HUES48 (cell line): ENCODE data around the gene COL8A2.

ENCODE experiments used
- H3K27ac ChIP-seq: one replicate; pipeline ENCODE4 v1.7.0; 2013; ENCODE audit warnings: low read depth, low read length, inconsistent platforms
- H3K27me3 ChIP-seq: 2 replicates; pipeline ENCODE4 v1.6.1; 2013; ENCODE audit warnings: mild to moderate bottlenecking, low read length; ENCODE audit not compliant: control insufficient read depth, insufficient read depth
- H3K36me3 ChIP-seq: 2 replicates; pipeline ENCODE4 v1.6.1; 2013; ENCODE audit warnings: low read length; ENCODE audit not compliant: control insufficient read depth, insufficient read depth
- H3K4me1 ChIP-seq: 2 replicates; pipeline ENCODE4 v1.6.1; 2013; ENCODE audit warnings: mild to moderate bottlenecking, low read length; ENCODE audit not compliant: control insufficient read depth, insufficient read depth
- H3K4me3 ChIP-seq: 2 replicates; pipeline ENCODE4 v1.5.1; 2013; ENCODE audit warnings: mild to moderate bottlenecking, low read depth, low read length
- H3K9ac ChIP-seq: 2 replicates; pipeline ENCODE4 v1.6.1; 2013; ENCODE audit warnings: mild to moderate bottlenecking, low read depth, low read length, moderate library complexity
- H3K9me3 ChIP-seq: 2 replicates; pipeline ENCODE4 v1.6.1; 2013; ENCODE audit warnings: low read length; ENCODE audit not compliant: control insufficient read depth, insufficient read depth

COL8A2 gene

GRCh38 chr1:36149237-36149972 lies 24.4 kb upstream of the COL8A2 start, which contains the start of gene TRAPPC3:
TRAPPC3 (minus strand) TSS chr1:36149486; CDS start chr1:36149378, 108 bp downstream.
- Histone ChIP-seq H3K36me3 (peaks cover 2% of the 10 kb centered on the region; the same call in 1 of the 2 replicates), H3K9ac (peak within 1 kb of the TSS; percentile 80), H3K4me1 (peaks cover 22% of the 10 kb centered on the region), H3K27ac (peak within 1 kb of the TSS; percentile 90), H3K27me3 (peaks cover 25% of the 10 kb centered on the region), H3K9me3 (no peaks in the 10 kb centered on the region), H3K4me3 (peak within 1 kb of the TSS; percentile 81)

DNA sequence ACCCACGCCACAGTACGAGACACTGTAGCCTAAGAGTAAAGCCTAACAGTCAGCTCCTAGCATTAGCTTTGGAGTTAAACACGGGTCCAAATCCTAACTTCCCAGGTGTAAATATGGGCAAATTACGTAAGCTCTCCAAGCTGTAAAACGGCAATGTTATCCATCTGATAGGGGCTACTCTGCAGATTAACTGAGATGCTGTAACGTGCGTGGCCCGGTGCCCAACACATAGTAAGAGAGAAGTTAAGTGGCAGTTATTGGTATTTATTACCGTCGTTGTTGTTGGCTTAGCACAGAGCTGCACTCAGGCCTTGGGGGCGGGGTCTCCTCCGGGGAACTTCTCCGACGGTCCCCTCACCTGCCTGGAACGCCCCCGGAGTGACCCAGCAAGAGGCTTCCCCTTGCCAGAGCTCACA lies 23.8 kb upstream of the COL8A2 start:
- Histone ChIP-seq H3K36me3 (peaks cover 2% of the 10 kb centered on the region; the same call in 1 of the 2 replicates), H3K4me3 (peak overlapping the region; percentile 81), H3K9ac (peak overlapping the region; percentile 80), H3K9me3 (no peaks in the 10 kb centered on the region), H3K27ac (peak overlapping the region; percentile 90), H3K27me3 (peaks cover 19% of the 10 kb centered on the region), H3K4me1 (peaks cover 22% of the 10 kb centered on the region)

- Histone ChIP-seq H3K4me1 (no peaks in the 10 kb centered on the region), H3K9me3 (no peaks in the 10 kb centered on the region), H3K27me3 (no peaks in the 10 kb centered on the region), H3K9ac (no peak overlapping the region), H3K4me3 (no peak overlapping the region), H3K27ac (no peak overlapping the region), H3K36me3 (peaks cover 11% of the 10 kb centered on the region; the same call in 1 of the 2 replicates)
Observed at GRCh38 chr1:36144413-36144812, 19.4 kb upstream of the COL8A2 start.

GRCh38 chr1:36143424-36143823 lies 18.4 kb upstream of the COL8A2 start:
- Histone ChIP-seq H3K4me3 (no peak overlapping the region), H3K4me1 (no peaks in the 10 kb centered on the region), H3K27ac (no peak overlapping the region), H3K36me3 (peaks cover 13% of the 10 kb centered on the region; the same call in 1 of the 2 replicates), H3K9ac (no peak overlapping the region), H3K9me3 (no peaks in the 10 kb centered on the region), H3K27me3 (no peaks in the 10 kb centered on the region)

- Histone ChIP-seq H3K4me3 (no peak overlapping the region), H3K27me3 (no peaks in the 10 kb centered on the region), H3K36me3 (peaks cover 25% of the 10 kb centered on the region), H3K9ac (no peak overlapping the region), H3K4me1 (no peaks in the 10 kb centered on the region), H3K27ac (no peak overlapping the region), H3K9me3 (no peaks in the 10 kb centered on the region)
Observed at GRCh38 chr1:36142121-36142520, 17.1 kb upstream of the COL8A2 start.

DNA sequence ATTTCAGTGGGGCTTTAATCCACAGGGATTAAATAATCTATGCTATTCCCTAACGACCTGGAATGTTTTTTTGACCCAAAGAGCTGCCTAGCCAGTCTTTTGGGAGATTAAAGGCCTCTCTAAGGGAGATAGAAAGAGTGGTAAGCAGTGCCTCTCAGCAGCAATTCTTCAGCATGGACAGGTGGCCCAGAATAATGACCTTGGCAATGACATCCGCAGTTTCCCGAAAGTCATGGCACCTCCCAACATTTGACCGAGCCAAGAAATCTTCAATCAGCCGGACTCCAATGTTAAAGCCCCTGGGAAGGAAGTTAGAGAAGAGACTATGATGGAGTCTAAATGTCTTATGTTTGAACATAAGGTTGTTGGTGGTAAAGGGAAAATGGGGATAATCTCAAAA lies 14.5 kb upstream of the COL8A2 start:
- no peak overlapping the region for H3K9ac ChIP-seq
- no peaks in the 10 kb centered on the region for H3K4me1 ChIP-seq
- H3K27ac ChIP-seq, result no peak overlapping the region
- H3K36me3 ChIP-seq, result peaks cover 32% of the 10 kb centered on the region
- no peaks in the 10 kb centered on the region for H3K9me3 ChIP-seq
- H3K4me3 ChIP-seq, result no peak overlapping the region
- H3K27me3 ChIP-seq, result no peaks in the 10 kb centered on the region

DNA sequence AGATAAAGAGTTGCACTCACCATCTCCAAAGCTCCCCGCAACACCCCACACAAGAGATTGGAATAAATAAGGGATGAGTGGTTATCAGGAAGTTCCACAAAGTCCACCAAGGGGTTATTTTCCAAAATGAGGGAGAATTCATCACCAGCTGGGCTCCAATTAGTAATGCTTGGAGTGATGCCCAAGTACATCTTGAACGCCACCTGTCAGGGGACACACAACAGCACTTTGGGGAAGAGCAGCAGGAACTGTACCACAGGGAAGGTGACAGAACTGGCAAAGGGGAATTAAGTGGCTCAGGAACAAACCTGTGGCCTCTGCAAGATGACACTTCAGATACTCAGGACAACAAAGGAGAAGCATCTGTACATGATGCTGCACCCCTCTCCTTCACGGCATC lies 12.8 kb upstream of the COL8A2 start:
- H3K9ac ChIP-seq, result no peak overlapping the region
- no peak overlapping the region for H3K27ac ChIP-seq
- no peaks in the 10 kb centered on the region for H3K4me1 ChIP-seq
- no peaks in the 10 kb centered on the region for H3K9me3 ChIP-seq
- no peak overlapping the region for H3K4me3 ChIP-seq
- H3K27me3 ChIP-seq, result no peaks in the 10 kb centered on the region
- H3K36me3 ChIP-seq, result peaks cover 32% of the 10 kb centered on the region

- Histone ChIP-seq H3K9me3 (no peaks in the 10 kb centered on the region), H3K4me1 (no peaks in the 10 kb centered on the region), H3K27ac (no peak overlapping the region), H3K27me3 (no peaks in the 10 kb centered on the region), H3K36me3 (peaks cover 32% of the 10 kb centered on the region), H3K9ac (no peak overlapping the region), H3K4me3 (no peak overlapping the region)
Observed at GRCh38 chr1:36137226-36137625, 12.2 kb upstream of the COL8A2 start.

DNA sequence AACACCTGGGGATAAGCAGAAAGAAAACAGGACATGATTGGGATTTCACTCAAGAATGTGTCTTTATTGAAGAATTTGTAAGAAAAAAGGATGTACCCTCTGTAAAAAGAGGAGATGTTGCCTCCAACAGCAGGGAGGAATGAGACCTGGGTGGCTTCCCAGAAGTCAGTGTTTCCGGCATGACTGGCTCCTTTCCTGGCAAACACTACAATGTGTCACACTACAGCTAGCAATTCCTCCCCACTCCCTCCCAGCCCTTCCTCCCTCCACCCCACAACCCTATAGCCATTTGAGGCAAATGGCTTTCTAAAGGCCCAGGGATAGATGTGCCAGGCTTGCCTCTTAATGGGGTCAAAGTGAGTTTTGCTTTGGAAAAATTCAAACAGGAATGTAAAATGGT lies 11.5 kb upstream of the COL8A2 start:
- Histone ChIP-seq H3K27ac (no peak overlapping the region), H3K4me3 (no peak overlapping the region), H3K27me3 (no peaks in the 10 kb centered on the region), H3K9ac (no peak overlapping the region), H3K4me1 (no peaks in the 10 kb centered on the region), H3K9me3 (no peaks in the 10 kb centered on the region), H3K36me3 (peaks cover 32% of the 10 kb centered on the region)

DNA sequence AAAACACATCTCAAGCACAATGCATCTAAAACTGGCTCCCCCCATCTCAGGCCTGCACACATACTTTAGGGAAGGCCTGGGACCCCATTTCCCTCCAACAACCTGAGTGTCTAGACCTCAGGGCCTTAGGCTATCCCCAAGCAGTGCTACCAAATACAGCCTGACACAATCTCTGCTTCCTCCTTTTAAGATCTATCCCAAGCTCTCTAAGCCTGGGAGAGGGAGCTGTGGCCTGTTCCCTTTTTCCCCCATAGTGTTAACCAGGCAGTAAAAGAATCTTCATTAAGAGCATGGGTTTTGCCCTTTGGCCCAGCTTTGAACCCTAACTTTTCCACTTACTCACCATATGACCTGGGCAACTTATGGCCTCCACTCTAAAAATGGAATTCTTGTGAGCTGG lies 10.8 kb upstream of the COL8A2 start:
- Histone ChIP-seq H3K9me3 (no peaks in the 10 kb centered on the region), H3K4me1 (no peaks in the 10 kb centered on the region), H3K36me3 (peaks cover 32% of the 10 kb centered on the region), H3K9ac (no peak overlapping the region), H3K27me3 (no peaks in the 10 kb centered on the region), H3K4me3 (no peak overlapping the region), H3K27ac (no peak overlapping the region)

DNA sequence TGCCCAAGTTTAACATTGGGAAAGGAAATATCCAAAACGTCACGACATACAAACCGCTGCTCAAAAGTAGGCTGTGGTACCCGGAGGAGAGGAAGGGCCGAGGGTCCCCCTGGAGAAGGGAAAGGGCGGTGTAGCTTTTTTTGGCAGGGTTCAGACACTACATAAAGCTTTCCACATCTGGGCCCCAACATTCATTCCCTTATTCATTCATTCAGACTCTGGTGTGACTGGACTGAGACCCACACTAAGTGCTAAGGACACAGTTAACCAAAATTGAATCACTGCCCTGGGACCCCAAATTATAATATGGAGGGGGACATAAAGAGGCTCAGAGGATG lies 10.3 kb upstream of the COL8A2 start:
- Histone ChIP-seq H3K27ac (no peak overlapping the region), H3K36me3 (peaks cover 31% of the 10 kb centered on the region), H3K27me3 (no peaks in the 10 kb centered on the region), H3K4me1 (no peaks in the 10 kb centered on the region), H3K9ac (no peak overlapping the region), H3K4me3 (no peak overlapping the region), H3K9me3 (no peaks in the 10 kb centered on the region)
